ENCODE results near the gene CARMIL3. TPM values are rescaled to one million over a fixed set of nuclear protein-coding genes. Genes with fewer than 3 reads are reported as not detected.

Gene CARMIL3
- total RNA-seq, 1 experiment from 2014 or later = 0.71 TPM

GRCh38 chr14:24058951-24059475, 7.2 kb downstream of the CARMIL3 start:
- no TSS peak for BruUV-seq (replicated peaks)
- Histone ChIP-seq H3K36me3 (ENCODE audit: control insufficient read depth in 1 of 2, insufficient read depth in 2 of 2, low read length in 2 of 2) (no peaks in the 10 kb centered on the region), H3K9me2 (ENCODE audit: insufficient read depth) (no peaks in the 10 kb centered on the region), H3K4me3 (replicated peaks in 1 of 2; ENCODE audit: low read depth in 1 of 2, low read length in 2 of 2) (no peak overlapping the region), H3K4me1 (ENCODE audit: control insufficient read depth in 1 of 2, insufficient read depth in 2 of 2, low read length in 2 of 2) (no peaks in the 10 kb centered on the region), H3K4me2 (ENCODE audit: low read length) (no peak overlapping the region), H3K9me3 (ENCODE audit: control insufficient read depth in 1 of 2, insufficient read depth in 1 of 2, low read depth in 1 of 2, low read length in 2 of 2) (no peaks in the 10 kb centered on the region), H3K27ac (ENCODE audit: low read depth, low read length) (no peak overlapping the region), H3K9ac (ENCODE audit: low read length) (no peak overlapping the region), H3K79me2 (ENCODE audit: insufficient read depth, low read length) (no peaks in the 10 kb centered on the region), H3K27me3 (ENCODE audit: insufficient read depth, low read length) (no peaks in the 10 kb centered on the region), H2AFZ (ENCODE audit: low read depth, low read length, poor library complexity, severe bottlenecking) (no peak overlapping the region), H4K20me1 (ENCODE audit: insufficient read depth) (no peaks in the 10 kb centered on the region)
- DNase-seq (ENCODE audit: low read depth, low spot score) = no peak
- CTCF ChIA-PET = interaction anchor here (0.7 to 5.7 kb wide), 19 partner anchors 8 to 249 kb away, joined by 3 to 149 read pairs (median 7); partner anchors contain the start of genes CHMP4A, CIDEB, CPNE6 and DCAF11
- POLR2A ChIA-PET = interaction anchor here (0.9 to 4.0 kb wide), 4 partner anchors 33 to 56 kb away, joined by 7 to 38 read pairs (median 9); partner anchors contain the start of genes DCAF11, NRL and PCK2
- RAD21 ChIA-PET (ENCODE audit: low non-redundant PET in 1 of 2, low total read pairs in 2 of 2, uncharacterized antibody in 2 of 2, unreplicated experiment in 2 of 2) = interaction anchor here (0.8 to 3.0 kb wide), 10 partner anchors 30 to 249 kb away, joined by 3 to 35 read pairs (median 5); partner anchors contain the start of genes PCK2 (in 2 of the 2), CIDEB (in 1 of the 2), DCAF11 (in 1 of the 2) and NRL (in 1 of the 2)
- ATAC-seq = 0 out of 2 replicates have a peak, but pooled peaks have one; percentile 26
- intact Hi-C loops (cut with micrococcal nuclease) = loop anchor here (1.0 to 5.0 kb wide), 5 partner anchors 31 to 238 kb away; partner anchors contain the start of genes DHRS1, IRF9 and NOP9
- TF ChIP-seq EGR1 (IDR thresholded peaks at IDR 0.05; ENCODE audit: low read depth) (no peak), EZH2 (IDR thresholded peaks at IDR 0.05) (no peak), EZH2phosphoT487 (IDR thresholded peaks at IDR 0.05; ENCODE audit: borderline replicate concordance) (no peak), ZBTB33 (IDR thresholded peaks at IDR 0.05; ENCODE audit: extremely low read depth, insufficient replicate concordance, low read length) (no peak), RAD21 (IDR thresholded peaks at IDR 0.05; ENCODE audit: low read depth) (no peak), ELF1 (IDR thresholded peaks at IDR 0.05; ENCODE audit: borderline replicate concordance, low read depth) (no peak)
- TF ChIP-seq, protein P1, sequence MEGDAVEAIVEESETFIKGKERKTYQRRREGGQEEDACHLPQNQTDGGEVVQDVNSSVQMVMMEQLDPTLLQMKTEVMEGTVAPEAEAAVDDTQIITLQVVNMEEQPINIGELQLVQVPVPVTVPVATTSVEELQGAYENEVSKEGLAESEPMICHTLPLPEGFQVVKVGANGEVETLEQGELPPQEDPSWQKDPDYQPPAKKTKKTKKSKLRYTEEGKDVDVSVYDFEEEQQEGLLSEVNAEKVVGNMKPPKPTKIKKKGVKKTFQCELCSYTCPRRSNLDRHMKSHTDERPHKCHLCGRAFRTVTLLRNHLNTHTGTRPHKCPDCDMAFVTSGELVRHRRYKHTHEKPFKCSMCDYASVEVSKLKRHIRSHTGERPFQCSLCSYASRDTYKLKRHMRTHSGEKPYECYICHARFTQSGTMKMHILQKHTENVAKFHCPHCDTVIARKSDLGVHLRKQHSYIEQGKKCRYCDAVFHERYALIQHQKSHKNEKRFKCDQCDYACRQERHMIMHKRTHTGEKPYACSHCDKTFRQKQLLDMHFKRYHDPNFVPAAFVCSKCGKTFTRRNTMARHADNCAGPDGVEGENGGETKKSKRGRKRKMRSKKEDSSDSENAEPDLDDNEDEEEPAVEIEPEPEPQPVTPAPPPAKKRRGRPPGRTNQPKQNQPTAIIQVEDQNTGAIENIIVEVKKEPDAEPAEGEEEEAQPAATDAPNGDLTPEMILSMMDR (IDR thresholded peaks at IDR 0.05 in 2 of 3, conservative IDR thresholded peaks at IDR 0.05 in 1 of 3; ENCODE audit: borderline replicate concordance in 1 of 3, insufficient read depth in 1 of 3, low read depth in 2 of 3, low read length in 2 of 3) = no peak

Data from HCT116 (cell line).